GM18873 (cell line): ENCODE data around the gene TJP2.
"Not testable (repeated sequence)": the region's sequence is repeated elsewhere in the genome, so short reads cannot be mapped to it uniquely, and the experiment has no call there.

Experiments used
- ATAC-seq: cut with Tn5 transposase; IDR thresholded peaks from one replicate; pipeline ENCODE4 v1.9.1; 2021; ENCODE audit warnings: mild to moderate bottlenecking, moderate library complexity, moderate number of reproducible peaks; ENCODE audit not compliant: unreplicated experiment, low FRiP score

The TJP2 gene

DNA sequence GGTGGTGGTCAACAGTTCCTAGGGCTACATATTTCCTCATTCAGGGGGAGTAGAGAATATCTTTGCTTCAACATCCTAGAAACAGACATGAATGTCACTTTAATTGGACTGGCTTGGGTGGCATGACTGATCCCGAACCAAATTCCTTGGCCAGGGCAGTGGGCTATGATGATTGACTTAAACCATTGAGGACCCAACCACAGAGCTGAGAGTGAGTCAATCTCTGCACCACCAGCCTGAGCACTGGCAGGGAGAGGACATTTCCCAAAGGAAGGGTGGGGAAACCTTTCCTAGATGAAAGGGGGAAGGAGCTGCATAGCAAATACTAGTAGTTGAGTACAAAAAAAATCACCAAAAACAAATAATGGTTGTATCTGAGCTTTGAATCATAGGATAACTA lies 98.1 kb downstream of the TJP2 start:
- ATAC-seq, result no peak

- no peak for ATAC-seq
Measured at GRCh38 chr9:69273161-69273560, 99.1 kb downstream of the TJP2 start.

- ATAC-seq, result no peak
Measured at GRCh38 chr9:69276775-69277174, 102.7 kb downstream of the TJP2 start.

DNA sequence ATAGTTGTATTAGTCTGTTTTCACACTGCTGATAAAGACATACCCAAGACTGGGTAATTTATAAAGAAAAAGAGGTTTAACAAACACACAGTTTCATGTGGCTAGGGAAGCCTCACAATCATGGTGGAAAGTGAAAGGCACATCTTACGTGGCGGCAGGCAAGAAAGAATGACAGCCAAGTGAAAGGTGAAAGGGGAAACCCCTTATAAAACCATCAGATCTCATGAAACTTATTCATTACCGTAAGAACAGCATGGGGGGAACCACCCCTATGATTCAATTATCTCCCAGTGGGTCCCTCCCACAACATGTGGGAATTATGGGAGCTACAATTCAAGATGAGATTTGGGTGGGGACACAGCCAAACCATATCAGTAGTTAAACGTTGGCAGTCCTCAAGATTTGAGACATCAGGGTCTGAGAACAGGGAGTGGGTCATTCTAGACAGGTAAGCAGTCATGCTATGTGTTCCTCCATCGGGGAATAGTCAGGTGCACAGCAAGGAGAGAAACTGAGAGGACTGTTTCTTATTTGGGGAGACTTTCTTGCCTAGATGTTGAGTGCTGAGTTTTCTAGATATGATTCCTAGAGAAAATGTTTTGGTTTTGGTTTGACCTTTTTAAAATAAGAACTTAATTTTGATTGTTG lies 105.1 kb downstream of the TJP2 start:
- ATAC-seq, result no peak

DNA sequence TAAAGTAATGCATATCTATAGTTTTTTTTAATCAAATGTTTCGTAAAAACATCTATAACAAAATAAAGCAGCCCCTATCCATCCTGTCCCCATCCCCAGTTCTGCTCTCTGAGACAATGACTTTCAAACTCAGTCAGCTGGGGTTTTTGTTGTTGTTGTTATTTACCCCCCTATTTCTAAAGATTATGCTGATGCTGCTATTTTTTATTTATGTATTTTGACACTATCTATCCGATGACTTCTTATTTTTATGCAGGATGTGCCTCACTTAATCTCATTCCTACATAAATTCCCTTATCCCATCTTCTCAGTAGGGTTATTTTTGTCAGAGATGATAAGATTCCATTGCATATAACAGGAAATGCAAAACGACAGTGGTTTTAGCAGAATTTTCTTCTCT lies 105.7 kb downstream of the TJP2 start:
- ATAC-seq, result no peak

GRCh38 chr9:69283003-69283402 lies 108.9 kb downstream of the TJP2 start:
- ATAC-seq, result no peak

GRCh38 chr9:69292078-69292477 lies 118.0 kb downstream of the TJP2 start:
- ATAC-seq, result no peak

- no peak for ATAC-seq
Measured at GRCh38 chr9:69293156-69293555, 119.1 kb downstream of the TJP2 start.

- no peak for ATAC-seq
Measured at GRCh38 chr9:69295872-69296552, 121.9 kb downstream of the TJP2 start.

- no peak for ATAC-seq
Measured at GRCh38 chr9:69297300-69297980, 123.4 kb downstream of the TJP2 start.

- no peak for ATAC-seq
Measured at GRCh38 chr9:69299315-69299714, 125.2 kb downstream of the TJP2 start.

GRCh38 chr9:69299826-69300225 lies 125.7 kb downstream of the TJP2 start:
- ATAC-seq, result no peak

GRCh38 chr9:69303331-69303730 lies 129.3 kb downstream of the TJP2 start:
- ATAC-seq, result no peak

- ATAC-seq, result not testable (repeated sequence)
Measured at GRCh38 chr9:69306895-69307445, 132.9 kb downstream of the TJP2 start.

GRCh38 chr9:69307446-69308205 lies 133.5 kb downstream of the TJP2 start:
- no peak for ATAC-seq

- ATAC-seq, result no peak
Measured at GRCh38 chr9:69308206-69308931, 134.3 kb downstream of the TJP2 start.

DNA sequence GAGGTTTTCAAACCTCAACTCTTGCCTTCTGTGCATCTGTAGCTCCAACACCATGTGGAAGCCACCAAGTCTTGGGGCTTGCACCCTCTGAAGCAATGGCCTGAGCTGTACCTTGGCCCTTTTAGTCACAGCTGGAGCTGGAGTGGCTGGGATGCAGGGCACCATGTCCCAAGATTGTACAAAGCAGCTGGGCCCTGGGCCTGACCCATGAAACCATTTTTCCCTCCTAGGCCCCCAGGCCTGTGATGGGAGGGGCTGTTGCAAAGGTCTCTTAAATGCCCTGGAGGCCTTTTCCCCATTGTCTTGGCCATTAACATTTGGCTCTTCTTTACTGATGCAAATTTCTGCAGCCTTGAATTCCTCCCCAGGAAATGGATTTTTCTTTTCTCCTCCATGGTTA lies 139.1 kb downstream of the TJP2 start:
- ATAC-seq, result no peak

GRCh38 chr9:69314547-69314946 lies 140.5 kb downstream of the TJP2 start:
- no peak for ATAC-seq

DNA sequence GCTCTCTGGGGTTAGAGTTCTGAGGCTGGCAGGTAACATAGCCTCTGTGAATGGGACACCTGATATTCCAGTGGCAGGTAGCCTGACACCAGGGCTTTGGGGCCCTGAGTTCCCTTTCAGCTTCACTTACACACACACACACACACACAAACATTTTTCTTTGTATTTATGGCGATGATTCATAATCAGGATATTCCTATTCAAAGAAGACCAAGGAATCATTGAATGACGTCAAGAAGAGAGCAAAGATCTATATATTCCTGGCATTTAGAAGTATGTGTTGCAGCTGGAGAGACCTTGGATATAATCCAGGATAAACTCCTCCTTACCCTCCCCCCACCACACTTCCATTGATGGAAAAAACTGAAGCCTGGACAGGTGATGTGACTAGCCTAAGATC lies 143.0 kb downstream of the TJP2 start:
- ATAC-seq, result no peak

GRCh38 chr9:69317894-69318293 lies 143.8 kb downstream of the TJP2 start:
- ATAC-seq, result peak; percentile 63
